B cell (primary cell): ENCODE data around the gene PCGF3.

Source experiments
- EZH2 ChIP-seq: IDR thresholded peaks from 2 replicates; pipeline ENCODE4 v1.6.1; 2012; ENCODE audit warnings: borderline replicate concordance, low read depth, mild to moderate bottlenecking, moderate library complexity, low read length; ENCODE audit not compliant: insufficient read depth, poor library complexity, severe bottlenecking
- TF ChIP-seq, protein P1 (sequence below): fragments of 200-600 bp; IDR thresholded peaks from one replicate; pipeline ENCODE4 v1.8.0; 2022; ENCODE audit warnings: antibody characterized with exemption, mild to moderate bottlenecking

DNA sequence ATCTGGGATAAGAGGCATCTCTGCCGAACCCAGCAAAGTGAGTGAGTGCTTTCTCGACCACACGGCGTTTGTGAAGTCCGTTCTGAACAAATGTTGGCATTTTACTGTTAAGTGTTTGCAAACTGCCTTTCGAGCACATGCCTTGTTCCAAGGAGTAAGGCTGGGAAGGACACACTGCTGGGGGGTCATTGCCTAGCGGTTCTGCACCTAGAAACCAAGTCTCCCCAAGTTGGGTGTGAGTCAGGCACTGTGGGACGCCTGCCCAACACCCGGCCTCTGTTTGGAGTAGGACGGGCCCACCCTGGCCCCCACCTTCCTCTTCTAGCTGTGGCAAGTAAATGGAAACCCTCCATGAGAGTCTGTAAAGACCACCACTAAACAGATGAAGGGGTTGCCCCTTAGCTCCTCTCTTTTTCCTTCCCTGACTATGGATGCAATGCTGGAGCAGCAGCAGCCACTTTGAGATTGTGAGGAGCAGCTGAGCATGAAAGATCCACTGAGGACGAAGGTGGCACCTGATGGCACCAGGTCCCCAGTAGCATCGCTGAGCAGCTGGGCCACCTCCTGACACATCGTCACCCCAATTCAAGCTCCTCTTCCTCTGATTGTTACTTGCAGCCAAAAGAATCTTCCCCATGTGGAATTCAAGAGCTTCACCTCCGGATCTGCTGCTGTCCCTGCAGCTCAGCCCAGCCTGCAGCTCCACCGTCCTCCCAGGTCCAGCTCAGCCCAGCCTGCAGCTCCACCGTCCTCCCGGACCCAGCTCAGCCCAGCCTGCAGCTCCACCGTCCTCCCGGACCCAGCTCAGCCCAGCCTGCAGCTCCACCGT is 114.0 kb downstream of the PCGF3 start:
- TF ChIP-seq, protein P1, sequence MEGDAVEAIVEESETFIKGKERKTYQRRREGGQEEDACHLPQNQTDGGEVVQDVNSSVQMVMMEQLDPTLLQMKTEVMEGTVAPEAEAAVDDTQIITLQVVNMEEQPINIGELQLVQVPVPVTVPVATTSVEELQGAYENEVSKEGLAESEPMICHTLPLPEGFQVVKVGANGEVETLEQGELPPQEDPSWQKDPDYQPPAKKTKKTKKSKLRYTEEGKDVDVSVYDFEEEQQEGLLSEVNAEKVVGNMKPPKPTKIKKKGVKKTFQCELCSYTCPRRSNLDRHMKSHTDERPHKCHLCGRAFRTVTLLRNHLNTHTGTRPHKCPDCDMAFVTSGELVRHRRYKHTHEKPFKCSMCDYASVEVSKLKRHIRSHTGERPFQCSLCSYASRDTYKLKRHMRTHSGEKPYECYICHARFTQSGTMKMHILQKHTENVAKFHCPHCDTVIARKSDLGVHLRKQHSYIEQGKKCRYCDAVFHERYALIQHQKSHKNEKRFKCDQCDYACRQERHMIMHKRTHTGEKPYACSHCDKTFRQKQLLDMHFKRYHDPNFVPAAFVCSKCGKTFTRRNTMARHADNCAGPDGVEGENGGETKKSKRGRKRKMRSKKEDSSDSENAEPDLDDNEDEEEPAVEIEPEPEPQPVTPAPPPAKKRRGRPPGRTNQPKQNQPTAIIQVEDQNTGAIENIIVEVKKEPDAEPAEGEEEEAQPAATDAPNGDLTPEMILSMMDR = no peak
- TF ChIP-seq EZH2 = no peak
